Mesendoderm (in vitro differentiated cells): Measurements from ENCODE around the gene KRT73. TPM values are rescaled to one million over a fixed set of nuclear protein-coding genes. Genes with fewer than 3 reads are reported as not detected.

ENCODE experiments used
- DNase-seq: peaks from one replicate; pipeline ENCODE4 v3.0.0; 2013
- H2AK5ac ChIP-seq: 2 replicates; pipeline ENCODE4 v1.6.1; 2013; ENCODE audit warnings: low read length, inconsistent platforms
- H2BK120ac ChIP-seq: 2 replicates; pipeline ENCODE4 v1.6.1; 2013; ENCODE audit warnings: low read depth, mild to moderate bottlenecking, low read length, moderate library complexity, mixed read lengths
- H2BK15ac ChIP-seq: replicated peaks from 2 replicates; pipeline ENCODE4 v1.6.1; 2013; ENCODE audit warnings: low read depth, mild to moderate bottlenecking, moderate library complexity
- H2BK5ac ChIP-seq: 2 replicates; pipeline ENCODE4 v1.6.1; 2013; ENCODE audit warnings: low read length, inconsistent platforms
- H3K18ac ChIP-seq: 2 replicates; pipeline ENCODE4 v1.6.1; 2013; ENCODE audit warnings: mild to moderate bottlenecking, low read length, mixed read lengths
- H3K23ac ChIP-seq: one replicate; pipeline ENCODE4 v1.6.1; 2013; ENCODE audit warnings: low read length
- H3K27ac ChIP-seq: 2 replicates; pipeline ENCODE4 v1.5.1; 2013; ENCODE audit warnings: low read depth, mild to moderate bottlenecking, inconsistent platforms, low read length, moderate library complexity
- H3K27me3 ChIP-seq: 2 replicates; pipeline ENCODE4 v1.6.1; 2013; ENCODE audit warnings: low read length, control low read depth, mild to moderate bottlenecking, inconsistent platforms; ENCODE audit not compliant: insufficient read depth, poor library complexity
- H3K36me3 ChIP-seq: 2 replicates; pipeline ENCODE4 v1.6.1; 2013; ENCODE audit warnings: low read length, inconsistent platforms; ENCODE audit not compliant: control insufficient read depth, insufficient read depth
- H3K4ac ChIP-seq: one replicate; pipeline ENCODE4 v1.6.1; 2013; ENCODE audit warnings: low read depth, mild to moderate bottlenecking, low read length, moderate library complexity
- H3K4me1 ChIP-seq: 2 replicates; pipeline ENCODE4 v1.6.1; 2013; ENCODE audit warnings: low read depth, low read length, inconsistent platforms; ENCODE audit not compliant: control insufficient read depth
- H3K4me2 ChIP-seq: 2 replicates; pipeline ENCODE4 v1.6.1; 2013; ENCODE audit warnings: low read length
- H3K4me3 ChIP-seq: 2 replicates; pipeline ENCODE4 v1.5.1; 2013; ENCODE audit warnings: mild to moderate bottlenecking, low read length
- H3K56ac ChIP-seq: one replicate; pipeline ENCODE4 v1.6.1; 2013; ENCODE audit warnings: low read length
- H3K79me1 ChIP-seq: 2 replicates; pipeline ENCODE4 v1.6.1; 2013; ENCODE audit warnings: low read length, inconsistent platforms
- H3K79me2 ChIP-seq: 2 replicates; pipeline ENCODE4 v1.6.1; 2013; ENCODE audit warnings: mild to moderate bottlenecking, low read length; ENCODE audit not compliant: control insufficient read depth, insufficient read depth
- H3K9ac ChIP-seq: 2 replicates; pipeline ENCODE4 v1.6.1; 2013; ENCODE audit warnings: low read length, inconsistent platforms
- H4K5ac ChIP-seq: one replicate; pipeline ENCODE4 v1.6.1; 2013; ENCODE audit warnings: low read length
- H4K8ac ChIP-seq: one replicate; pipeline ENCODE4 v1.6.1; 2013; ENCODE audit warnings: low read depth, mild to moderate bottlenecking, control low read depth, low read length, moderate library complexity
- WGBS: extraction: QIAGEN DNeasy Blood & Tissue Kit; methylation state at CpG from one replicate; pipeline ENCODE4 v1.1.7; 2013; ENCODE audit warnings: low lambda C conversion rate, missing lambda C conversion rate; ENCODE audit not compliant: insufficient coverage; ENCODE audit errors: extremely low coverage; 5-methylcytosine and 5-hydroxymethylcytosine counted together
- polyA plus RNA-seq, 2 experiments: library from polyadenylated mRNA; stranded (reverse); fragments of 200-250 nt; gene quantifications; one replicate each; pipeline ENCODE4 v1.2.3, GENCODE V29; 2013

The KRT73 gene
- not detected for polyA plus RNA-seq (2013, experiment 1 of 2)
- polyA plus RNA-seq (2013, experiment 2 of 2) = not detected

DNA sequence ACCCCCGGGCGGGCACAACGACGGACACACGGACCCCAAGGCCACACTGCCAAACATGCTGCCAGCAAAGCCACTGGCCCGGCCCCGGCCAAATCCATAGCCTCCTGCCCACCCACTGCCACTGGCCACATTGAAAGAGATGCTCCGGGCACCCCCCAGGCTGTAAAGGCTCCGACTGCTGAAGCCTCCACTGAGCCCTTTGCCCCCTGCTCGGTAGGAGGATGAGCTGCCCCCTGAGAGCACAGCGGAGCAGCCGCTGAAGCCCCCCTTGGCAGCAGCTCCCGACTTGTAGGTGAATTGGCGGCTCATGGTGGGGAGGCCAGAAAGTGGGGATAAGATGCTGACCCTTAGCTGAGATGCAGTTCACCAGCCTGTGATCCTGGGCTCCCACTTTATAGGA lies at the start of gene KRT73:
KRT73 (minus strand) TSS at position 344 of the 400 bp plus-strand sequence; CDS start at position 309, 35 bp downstream.
- Histone ChIP-seq H3K27ac (no peak within 1 kb of the TSS), H3K79me2 (no peaks in the 10 kb centered on the region), H3K18ac (no peak within 1 kb of the TSS), H3K4me3 (no peak within 1 kb of the TSS), H2BK5ac (no peak within 1 kb of the TSS), H3K56ac (no peak within 1 kb of the TSS), H4K5ac (no peak within 1 kb of the TSS), H2BK120ac (no peak within 1 kb of the TSS), H3K9ac (no peak within 1 kb of the TSS), H3K4me2 (no peak within 1 kb of the TSS), H2BK15ac (no peak within 1 kb of the TSS), H2AK5ac (no peak within 1 kb of the TSS), H4K8ac (no peak within 1 kb of the TSS), H3K4me1 (peaks cover 2% of the 10 kb centered on the region), H3K27me3 (no peaks in the 10 kb centered on the region), H3K4ac (no peak within 1 kb of the TSS), H3K36me3 (no peaks in the 10 kb centered on the region), H3K79me1 (no peaks in the 10 kb centered on the region), H3K23ac (no peak within 1 kb of the TSS)
- DNase-seq = no peak
- WGBS = no CpG with 5 or more reads among the region's 14 CpGs

DNA sequence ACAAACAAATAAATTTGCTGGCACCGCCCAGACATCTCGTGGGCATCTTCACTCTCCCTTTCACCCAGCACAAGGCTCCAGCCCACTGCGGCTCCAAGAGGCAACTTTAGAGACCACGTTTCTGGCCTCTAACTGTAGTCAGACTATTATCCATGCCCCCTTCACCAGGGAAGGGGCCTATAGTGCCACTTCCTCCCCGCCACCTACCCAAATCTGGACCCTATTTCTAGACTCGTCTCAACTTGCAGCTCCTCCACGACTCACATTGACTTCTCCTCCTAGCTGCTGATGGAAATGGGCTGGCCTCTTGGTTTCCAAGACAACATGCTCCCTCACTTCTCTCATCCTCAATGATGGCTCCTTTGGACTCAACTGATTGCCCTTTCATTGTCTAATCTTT lies 49.6 kb upstream of the KRT73 start:
- H3K23ac ChIP-seq = no peak overlapping the region
- H3K79me1 ChIP-seq = no peaks in the 10 kb centered on the region
- H3K56ac ChIP-seq = no peak overlapping the region
- no peak overlapping the region for H3K18ac ChIP-seq
- no peak overlapping the region for H4K8ac ChIP-seq
- no peak overlapping the region for H2BK5ac ChIP-seq
- no peaks in the 10 kb centered on the region for H3K4me1 ChIP-seq
- H2BK120ac ChIP-seq = no peak overlapping the region
- H4K5ac ChIP-seq = no peak overlapping the region
- no CpG with 5 or more reads among the region's 7 CpGs for WGBS
- H3K27ac ChIP-seq = no peak overlapping the region
- H3K9ac ChIP-seq = no peak overlapping the region
- no peaks in the 10 kb centered on the region for H3K36me3 ChIP-seq
- DNase-seq = no peak
- no peak overlapping the region for H3K4me2 ChIP-seq
- H3K4me3 ChIP-seq = no peak overlapping the region
- no peak overlapping the region for H2AK5ac ChIP-seq
- H2BK15ac ChIP-seq = no peak overlapping the region
- no peaks in the 10 kb centered on the region for H3K79me2 ChIP-seq
- H3K4ac ChIP-seq = no peak overlapping the region
- peaks cover 2% of the 10 kb centered on the region for H3K27me3 ChIP-seq

DNA sequence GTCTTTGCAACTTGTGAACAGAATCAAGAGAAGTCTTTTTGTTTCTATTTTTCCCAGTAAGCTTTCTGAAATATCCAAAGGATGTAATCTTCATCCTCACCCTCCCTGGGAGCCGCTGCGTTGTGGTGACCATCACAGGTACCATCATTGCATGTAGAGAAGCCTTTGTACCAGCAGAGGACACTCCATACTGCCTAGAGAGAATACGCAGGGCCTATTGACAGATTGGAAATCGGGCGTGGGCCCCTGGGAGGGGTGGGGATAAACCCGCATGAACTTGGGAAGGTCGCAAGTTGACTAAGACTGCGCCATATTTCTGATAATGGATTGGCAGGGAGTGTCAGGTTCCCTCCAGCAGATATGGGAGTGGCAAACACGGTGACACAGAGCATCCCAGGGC lies 49.1 kb upstream of the KRT73 start:
- no CpG with 5 or more reads among the region's 9 CpGs for WGBS
- no peaks in the 10 kb centered on the region for H3K4me1 ChIP-seq
- H3K23ac ChIP-seq = no peak overlapping the region
- H3K4ac ChIP-seq = no peak overlapping the region
- H3K27ac ChIP-seq = no peak overlapping the region
- H2BK15ac ChIP-seq = no peak overlapping the region
- no peak overlapping the region for H4K8ac ChIP-seq
- no peak overlapping the region for H4K5ac ChIP-seq
- H3K79me1 ChIP-seq = no peaks in the 10 kb centered on the region
- no peak overlapping the region for H2BK120ac ChIP-seq
- DNase-seq = peak; percentile 33
- H3K56ac ChIP-seq = no peak overlapping the region
- no peak overlapping the region for H3K9ac ChIP-seq
- H3K36me3 ChIP-seq = no peaks in the 10 kb centered on the region
- no peak overlapping the region for H3K4me2 ChIP-seq
- H3K79me2 ChIP-seq = no peaks in the 10 kb centered on the region
- H3K4me3 ChIP-seq = no peak overlapping the region
- no peak overlapping the region for H3K18ac ChIP-seq
- no peak overlapping the region for H2AK5ac ChIP-seq
- H3K27me3 ChIP-seq = peaks cover 2% of the 10 kb centered on the region
- H2BK5ac ChIP-seq = no peak overlapping the region

DNA sequence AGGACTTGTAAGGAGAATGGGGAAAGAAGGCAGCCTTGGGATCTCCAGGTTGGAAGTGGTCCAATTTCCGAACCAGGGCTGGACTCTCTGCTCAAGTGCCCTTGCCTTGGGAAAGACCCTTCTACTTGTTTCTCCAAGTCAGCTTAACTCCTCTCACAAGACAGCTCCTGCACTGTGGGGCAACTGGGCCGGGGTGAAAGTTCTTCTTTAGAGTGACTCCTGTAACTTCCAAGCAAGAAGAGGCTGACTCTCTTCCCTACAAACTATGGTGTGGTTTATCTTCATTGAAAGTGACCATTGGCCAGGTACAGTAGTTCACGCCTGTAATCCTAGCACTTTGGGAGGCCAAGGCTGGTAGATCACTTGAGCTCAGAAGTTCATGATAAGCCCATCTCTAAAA lies 48.1 kb upstream of the KRT73 start:
- no peak overlapping the region for H2BK15ac ChIP-seq
- H2BK120ac ChIP-seq = no peak overlapping the region
- H3K36me3 ChIP-seq = no peaks in the 10 kb centered on the region
- H3K9ac ChIP-seq = no peak overlapping the region
- H3K4me2 ChIP-seq = no peak overlapping the region
- WGBS = no CpG with 5 or more reads among the region's 3 CpGs
- H4K5ac ChIP-seq = no peak overlapping the region
- no peaks in the 10 kb centered on the region for H3K79me2 ChIP-seq
- H4K8ac ChIP-seq = no peak overlapping the region
- H3K27ac ChIP-seq = no peak overlapping the region
- H3K4me1 ChIP-seq = no peaks in the 10 kb centered on the region
- no peak overlapping the region for H2AK5ac ChIP-seq
- H3K27me3 ChIP-seq = no peaks in the 10 kb centered on the region
- H3K56ac ChIP-seq = no peak overlapping the region
- no peak overlapping the region for H3K18ac ChIP-seq
- H2BK5ac ChIP-seq = no peak overlapping the region
- H3K4ac ChIP-seq = no peak overlapping the region
- no peaks in the 10 kb centered on the region for H3K79me1 ChIP-seq
- H3K23ac ChIP-seq = no peak overlapping the region
- DNase-seq = no peak
- no peak overlapping the region for H3K4me3 ChIP-seq

DNA sequence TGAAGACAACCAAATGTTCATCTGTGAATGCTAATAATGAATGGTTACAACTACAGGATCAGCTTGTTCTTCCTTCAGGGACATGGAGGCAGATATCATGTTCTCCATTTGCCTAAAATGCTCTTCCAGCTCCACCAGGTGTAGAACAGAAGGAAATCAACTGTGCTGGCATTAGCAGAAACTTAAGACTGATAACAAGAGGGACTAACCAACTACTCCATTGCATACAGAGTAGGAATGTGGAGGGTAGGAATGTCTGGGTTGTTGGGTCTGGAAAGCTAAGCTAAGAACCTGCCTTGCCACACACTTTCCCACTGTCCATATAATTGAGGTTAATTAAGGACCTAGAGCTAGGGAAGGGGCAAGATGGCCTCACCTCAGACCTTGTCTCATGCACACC lies 45.1 kb upstream of the KRT73 start:
- H3K9ac ChIP-seq = no peak overlapping the region
- H2BK15ac ChIP-seq = no peak overlapping the region
- no peak overlapping the region for H2AK5ac ChIP-seq
- no peaks in the 10 kb centered on the region for H3K27me3 ChIP-seq
- no peaks in the 10 kb centered on the region for H3K4me1 ChIP-seq
- H2BK120ac ChIP-seq = no peak overlapping the region
- H4K8ac ChIP-seq = no peak overlapping the region
- no peaks in the 10 kb centered on the region for H3K36me3 ChIP-seq
- DNase-seq = no peak
- H3K79me1 ChIP-seq = no peaks in the 10 kb centered on the region
- no peak overlapping the region for H2BK5ac ChIP-seq
- H3K18ac ChIP-seq = no peak overlapping the region
- no peak overlapping the region for H3K27ac ChIP-seq
- no peak overlapping the region for H3K23ac ChIP-seq
- no peak overlapping the region for H3K4me2 ChIP-seq
- no peak overlapping the region for H3K56ac ChIP-seq
- H3K79me2 ChIP-seq = no peaks in the 10 kb centered on the region
- no peak overlapping the region for H4K5ac ChIP-seq
- H3K4ac ChIP-seq = no peak overlapping the region
- H3K4me3 ChIP-seq = no peak overlapping the region

DNA sequence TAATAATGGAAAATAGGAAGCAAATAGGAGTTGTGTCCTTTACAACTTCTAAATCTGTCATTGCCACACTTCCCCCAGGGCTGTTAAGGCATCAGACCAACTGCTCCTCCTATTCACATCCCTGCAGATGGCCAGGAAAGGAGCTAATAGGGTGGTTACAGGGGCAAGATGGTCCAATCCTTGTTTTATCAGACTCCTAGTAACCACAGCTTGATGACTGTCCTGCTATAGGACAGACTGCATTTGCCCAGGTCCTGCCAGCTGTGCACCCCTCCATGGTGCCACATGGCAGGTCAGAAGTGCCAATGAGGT lies 44.5 kb upstream of the KRT73 start:
- Histone ChIP-seq H3K9ac (no peak overlapping the region), H3K4ac (no peak overlapping the region), H3K4me1 (no peaks in the 10 kb centered on the region), H4K8ac (no peak overlapping the region), H3K4me3 (no peak overlapping the region), H2AK5ac (no peak overlapping the region), H3K79me2 (no peaks in the 10 kb centered on the region), H3K4me2 (no peak overlapping the region), H3K79me1 (no peaks in the 10 kb centered on the region), H3K56ac (no peak overlapping the region), H3K23ac (no peak overlapping the region), H3K27ac (no peak overlapping the region), H2BK15ac (no peak overlapping the region), H4K5ac (no peak overlapping the region), H3K27me3 (no peaks in the 10 kb centered on the region), H3K36me3 (no peaks in the 10 kb centered on the region), H2BK5ac (no peak overlapping the region), H3K18ac (no peak overlapping the region), H2BK120ac (no peak overlapping the region)
- no peak for DNase-seq
